Nephron progenitor cell (in vitro differentiated cells): Measurements from ENCODE around the gene PRICKLE3.
A peak's percentile ranks its signal among the peaks of the same experiment; 100 is the strongest.

Experiments used
- DNase-seq: peaks from one replicate; pipeline ENCODE4 v3.0.0; 2021
- H3K27ac Mint-ChIP-seq: 2 replicates; pipeline ENCODE4 v1.8.0; 2021; ENCODE audit warnings: mild to moderate bottlenecking, moderate library complexity, mixed read lengths
- H3K27me3 Mint-ChIP-seq: 2 replicates; pipeline ENCODE4 v1.8.0; 2021; ENCODE audit warnings: mild to moderate bottlenecking, low read depth, mixed read lengths; ENCODE audit not compliant: poor library complexity
- H3K36me3 Mint-ChIP-seq: 2 replicates; pipeline ENCODE4 v1.8.0; 2021; ENCODE audit warnings: low read depth, mixed read lengths
- H3K4me1 Mint-ChIP-seq: 2 replicates; pipeline ENCODE4 v1.8.0; 2021; ENCODE audit warnings: mixed read lengths
- H3K4me3 Mint-ChIP-seq: 2 replicates; pipeline ENCODE4 v1.8.0; 2021; ENCODE audit warnings: mild to moderate bottlenecking, moderate library complexity, mixed read lengths
- H3K9me3 Mint-ChIP-seq: 2 replicates; pipeline ENCODE4 v1.8.0; 2021; ENCODE audit warnings: mild to moderate bottlenecking, moderate library complexity, mixed read lengths
- CTCF ChIP-seq: fragments of 200-600 bp; sonication (generic); IDR thresholded peaks from 2 replicates; pipeline ENCODE4 v1.5.0; 2021; ENCODE audit warnings: antibody characterized with exemption

Gene PRICKLE3

GRCh38 chrX:49190821-49191573 lies 4.8 kb upstream of the PRICKLE3 start:
- Mint-ChIP-seq H3K36me3 (no peaks in the 10 kb centered on the region), H3K27me3 (peaks cover 4% of the 10 kb centered on the region), H3K27ac (peak overlapping the region; percentile 57), H3K9me3 (peaks cover 66% of the 10 kb centered on the region), H3K4me3 (peak overlapping the region; percentile 88), H3K4me1 (peaks cover 49% of the 10 kb centered on the region)
- peak; percentile 78 for DNase-seq
- no peak for TF ChIP-seq CTCF

GRCh38 chrX:49189606-49190005 lies 3.4 kb upstream of the PRICKLE3 start:
- H3K9me3 Mint-ChIP-seq = peaks cover 62% of the 10 kb centered on the region
- TF ChIP-seq CTCF = no peak
- peak overlapping the region; percentile 88 for H3K4me3 Mint-ChIP-seq
- peak overlapping the region; percentile 83 for H3K27ac Mint-ChIP-seq
- no peaks in the 10 kb centered on the region for H3K36me3 Mint-ChIP-seq
- no peak for DNase-seq
- H3K4me1 Mint-ChIP-seq = peaks cover 55% of the 10 kb centered on the region
- no peaks in the 10 kb centered on the region for H3K27me3 Mint-ChIP-seq

GRCh38 chrX:49188468-49189076 lies 2.4 kb upstream of the PRICKLE3 start:
- Mint-ChIP-seq H3K9me3 (peaks cover 63% of the 10 kb centered on the region), H3K27me3 (no peaks in the 10 kb centered on the region), H3K4me1 (peaks cover 57% of the 10 kb centered on the region), H3K27ac (no peak overlapping the region), H3K36me3 (no peaks in the 10 kb centered on the region), H3K4me3 (no peak overlapping the region)
- no peak for TF ChIP-seq CTCF
- no peak for DNase-seq

- peaks cover 2% of the 10 kb centered on the region for H3K36me3 Mint-ChIP-seq
- no peak overlapping the region for H3K27ac Mint-ChIP-seq
- no peak for DNase-seq
- H3K27me3 Mint-ChIP-seq = no peaks in the 10 kb centered on the region
- H3K4me1 Mint-ChIP-seq = peaks cover 49% of the 10 kb centered on the region
- H3K4me3 Mint-ChIP-seq = peak overlapping the region; percentile 61
- no peak for TF ChIP-seq CTCF
- H3K9me3 Mint-ChIP-seq = peaks cover 62% of the 10 kb centered on the region
These were observed 1.4 kb upstream of the PRICKLE3 start for GRCh38 chrX:49187526-49187925.

GRCh38 chrX:49187028-49187394 lies 838 bp upstream of the PRICKLE3 start:
- Mint-ChIP-seq H3K27me3 (no peaks in the 10 kb centered on the region), H3K9me3 (peaks cover 65% of the 10 kb centered on the region), H3K4me3 (peak overlapping the region; percentile 61), H3K4me1 (peaks cover 49% of the 10 kb centered on the region), H3K27ac (peak overlapping the region; percentile 72), H3K36me3 (peaks cover 7% of the 10 kb centered on the region)
- no peak for TF ChIP-seq CTCF
- peak; percentile 35 for DNase-seq
